Measurements from ENCODE around the gene AFAP1.
A peak's percentile ranks its signal among the peaks of the same experiment; 100 is the strongest.

The AFAP1 gene

DNA sequence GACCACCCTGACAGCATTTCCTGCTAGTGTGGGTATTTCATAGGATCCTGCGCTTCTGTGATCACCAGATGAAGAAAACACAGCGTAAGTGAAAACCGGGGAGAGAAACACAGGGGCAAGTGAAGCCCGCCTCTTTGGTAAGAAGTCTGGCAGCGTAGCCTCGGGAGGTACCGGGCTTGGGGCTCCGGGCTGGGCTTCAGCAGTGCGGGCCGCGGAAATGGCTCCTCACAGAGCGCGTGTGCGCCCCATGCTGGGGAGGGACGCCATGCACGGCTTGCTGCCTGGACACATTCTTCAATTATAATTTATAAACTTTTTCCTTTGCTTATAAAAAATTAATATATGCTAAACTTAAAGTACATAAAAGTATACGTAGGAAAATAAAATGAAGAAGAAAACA is 151.5 kb downstream of the AFAP1 start:
- FAIRE-seq (no peak), DNase-seq (ENCODE audit: insufficient read length) (no peak)
- no peak for TF ChIP-seq POLR2AphosphoS5 (IDR thresholded peaks at IDR 0.05; ENCODE audit: low read depth, low read length)
- no peak for TF ChIP-seq TAF1 (IDR thresholded peaks at IDR 0.05; ENCODE audit: borderline replicate concordance, low read depth, low read length)
- TF ChIP-seq POLR2A (IDR thresholded peaks at IDR 0.05; ENCODE audit: low read depth, low read length), result no peak

DNA sequence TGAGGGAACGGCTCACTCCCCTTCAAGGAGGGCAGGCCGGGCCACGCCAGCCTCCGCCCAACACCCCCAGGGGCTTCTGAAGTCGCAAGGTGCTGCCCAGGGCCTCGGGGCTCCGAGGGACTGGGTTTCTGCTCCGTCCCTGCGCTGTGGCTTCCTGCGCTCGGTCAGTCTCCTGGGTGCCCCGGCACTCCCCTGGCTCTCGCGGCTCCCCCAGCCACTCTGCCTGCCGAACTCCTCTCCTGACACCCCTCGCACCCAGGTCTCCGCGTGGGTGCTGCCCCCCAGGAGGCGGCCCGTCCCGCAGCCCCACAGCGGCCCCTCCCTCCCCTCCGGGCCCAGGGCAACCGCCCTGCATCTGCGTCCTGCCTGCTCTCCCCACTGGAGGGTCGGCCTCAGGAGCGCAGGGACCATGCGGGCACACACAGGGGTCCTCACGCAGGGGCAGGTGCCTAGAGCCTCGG is 151.9 kb downstream of the AFAP1 start:
- FAIRE-seq, result no peak
- no peak for DNase-seq (ENCODE audit: insufficient read length)
- no peak for TF ChIP-seq POLR2AphosphoS5 (IDR thresholded peaks at IDR 0.05; ENCODE audit: low read depth, low read length)
- TF ChIP-seq TAF1 (IDR thresholded peaks at IDR 0.05; ENCODE audit: borderline replicate concordance, low read depth, low read length), result no peak
- no peak for TF ChIP-seq POLR2A (IDR thresholded peaks at IDR 0.05; ENCODE audit: low read depth, low read length)

DNA sequence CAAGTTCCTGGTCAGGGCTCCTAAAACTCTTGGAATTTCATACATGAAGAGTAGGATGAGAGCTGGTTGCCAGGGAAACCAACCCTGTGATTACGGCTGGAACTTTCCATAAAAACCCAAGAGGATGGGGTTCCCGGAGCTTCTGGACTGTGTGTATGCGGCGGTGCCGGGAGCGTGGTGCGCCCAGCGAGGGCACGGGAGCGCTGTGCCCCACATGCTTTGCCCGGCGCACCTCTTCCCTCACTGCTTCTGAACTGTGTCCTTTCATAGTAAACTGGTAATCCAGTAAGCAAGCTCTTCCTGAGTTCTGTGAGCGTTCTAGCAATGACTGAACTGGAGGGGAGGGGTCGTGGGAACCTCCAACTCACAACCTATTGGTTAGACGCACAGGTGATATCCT is 152.6 kb downstream of the AFAP1 start:
- no peak for TF ChIP-seq POLR2A (IDR thresholded peaks at IDR 0.05; ENCODE audit: low read depth, low read length)
- TF ChIP-seq POLR2AphosphoS5 (IDR thresholded peaks at IDR 0.05; ENCODE audit: low read depth, low read length), result no peak
- no peak for TF ChIP-seq TAF1 (IDR thresholded peaks at IDR 0.05; ENCODE audit: borderline replicate concordance, low read depth, low read length)
- FAIRE-seq (no peak), DNase-seq (ENCODE audit: insufficient read length) (no peak)

DNA sequence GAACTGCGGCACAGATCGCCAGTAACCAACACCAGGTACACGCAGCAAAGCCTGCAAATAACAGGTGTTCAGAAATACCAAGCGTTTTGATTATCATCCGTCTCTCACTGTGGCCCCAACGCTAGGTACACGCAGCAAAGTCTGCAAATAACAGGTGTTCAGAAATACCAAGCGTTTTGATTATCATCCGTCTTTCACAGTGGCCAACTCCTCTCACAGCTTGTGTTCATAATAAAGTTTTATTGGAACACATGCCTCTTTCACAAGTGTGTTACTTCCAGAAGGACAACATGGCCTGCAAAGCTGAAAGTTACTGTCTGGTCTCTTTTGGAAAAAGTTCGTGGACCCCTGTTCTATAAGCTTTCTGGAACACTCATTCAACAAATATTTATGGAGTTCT is 153.1 kb downstream of the AFAP1 start:
- no peak for FAIRE-seq
- no peak for DNase-seq (ENCODE audit: insufficient read length)
- TF ChIP-seq TAF1 (IDR thresholded peaks at IDR 0.05; ENCODE audit: borderline replicate concordance, low read depth, low read length) (no peak), POLR2AphosphoS5 (IDR thresholded peaks at IDR 0.05; ENCODE audit: low read depth, low read length) (no peak), POLR2A (IDR thresholded peaks at IDR 0.05; ENCODE audit: low read depth, low read length) (no peak)

DNA sequence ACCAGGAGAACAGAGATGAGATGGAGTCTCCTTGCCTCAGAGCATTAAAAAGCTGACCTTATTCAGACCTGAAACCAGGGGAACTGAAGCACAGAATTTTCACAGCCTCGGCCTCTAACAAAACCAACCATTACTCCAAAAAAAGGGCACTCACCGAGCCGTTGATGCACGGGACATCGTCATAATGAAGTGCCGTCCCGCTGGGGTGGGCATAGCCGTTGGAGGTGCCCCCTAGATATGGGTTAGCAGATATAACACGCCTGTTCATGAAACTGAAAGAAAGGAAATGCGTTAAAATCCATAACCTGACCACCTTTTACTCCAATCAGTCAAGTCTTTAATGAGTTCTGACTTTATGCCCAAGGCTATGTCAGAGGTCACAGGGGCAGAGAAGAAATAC is 153.6 kb downstream of the AFAP1 start:
- DNase-seq (ENCODE audit: insufficient read length), result no peak
- FAIRE-seq, result peak; percentile 67
- no peak for TF ChIP-seq POLR2A (IDR thresholded peaks at IDR 0.05; ENCODE audit: low read depth, low read length)
- TF ChIP-seq POLR2AphosphoS5 (IDR thresholded peaks at IDR 0.05; ENCODE audit: low read depth, low read length), result no peak
- no peak for TF ChIP-seq TAF1 (IDR thresholded peaks at IDR 0.05; ENCODE audit: borderline replicate concordance, low read depth, low read length)

DNA sequence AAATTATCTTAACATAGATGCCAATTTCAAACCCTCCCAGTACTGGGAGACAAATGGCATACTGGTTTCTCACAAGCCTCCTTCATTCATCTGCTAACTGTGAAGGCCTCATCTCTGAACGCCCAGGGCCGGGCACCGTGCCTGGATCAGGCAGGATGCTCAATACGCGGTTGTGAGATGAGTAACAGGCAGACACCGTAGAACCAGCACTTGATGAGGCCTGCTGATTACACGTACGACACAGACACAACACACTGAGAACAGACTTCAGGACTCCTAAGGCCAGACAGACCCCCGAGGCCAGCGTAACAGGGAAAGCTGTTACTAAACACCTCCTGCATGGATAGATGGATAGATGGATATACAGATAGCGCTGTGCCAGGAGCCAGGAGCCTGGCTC is 154.6 kb downstream of the AFAP1 start:
- TF ChIP-seq POLR2A (IDR thresholded peaks at IDR 0.05; ENCODE audit: low read depth, low read length) (no peak), POLR2AphosphoS5 (IDR thresholded peaks at IDR 0.05; ENCODE audit: low read depth, low read length) (no peak), TAF1 (IDR thresholded peaks at IDR 0.05; ENCODE audit: borderline replicate concordance, low read depth, low read length) (no peak)
- FAIRE-seq, result peak; percentile 76
- no peak for DNase-seq (ENCODE audit: insufficient read length)

DNA sequence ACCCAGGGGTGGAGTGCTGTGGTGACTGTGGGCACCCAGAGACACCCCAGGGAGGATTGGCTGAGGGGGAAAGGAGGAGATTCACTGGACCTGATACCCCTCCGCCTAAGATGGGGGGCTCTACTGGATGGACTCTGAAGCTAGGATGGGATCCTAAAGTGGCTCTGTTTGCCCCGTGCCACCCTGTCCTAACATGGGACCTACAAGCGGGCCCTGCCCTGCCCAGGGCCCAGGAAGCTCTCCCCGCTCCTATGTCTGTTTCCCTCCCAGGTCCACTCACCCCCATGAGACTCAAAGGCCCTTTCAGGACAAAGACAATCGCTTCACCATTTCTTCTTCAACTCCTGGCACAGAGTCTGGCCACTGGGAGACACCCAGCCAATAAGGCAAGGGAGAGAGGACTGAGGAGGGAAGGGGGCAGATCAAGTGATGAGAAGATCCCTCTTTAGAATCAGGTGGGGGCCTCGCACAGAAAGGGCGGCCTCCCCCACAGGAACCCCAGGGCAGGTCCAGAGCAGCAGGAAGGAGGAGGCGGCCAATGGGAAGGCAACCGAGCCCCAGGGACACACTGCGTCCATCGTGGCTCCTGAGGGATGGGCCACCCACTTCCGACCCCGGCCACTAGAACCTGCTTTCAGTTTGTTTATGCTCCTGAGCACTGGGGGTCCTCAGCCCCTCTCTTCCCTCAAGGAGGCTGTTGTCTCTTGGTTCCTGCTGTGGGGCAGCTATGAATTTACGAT is 155.4 kb downstream of the AFAP1 start:
- FAIRE-seq, result no peak
- TF ChIP-seq POLR2AphosphoS5 (IDR thresholded peaks at IDR 0.05; ENCODE audit: low read depth, low read length) (no peak), POLR2A (IDR thresholded peaks at IDR 0.05; ENCODE audit: low read depth, low read length) (no peak), TAF1 (IDR thresholded peaks at IDR 0.05; ENCODE audit: borderline replicate concordance, low read depth, low read length) (no peak)
- DNase-seq (ENCODE audit: insufficient read length), result no peak

DNA sequence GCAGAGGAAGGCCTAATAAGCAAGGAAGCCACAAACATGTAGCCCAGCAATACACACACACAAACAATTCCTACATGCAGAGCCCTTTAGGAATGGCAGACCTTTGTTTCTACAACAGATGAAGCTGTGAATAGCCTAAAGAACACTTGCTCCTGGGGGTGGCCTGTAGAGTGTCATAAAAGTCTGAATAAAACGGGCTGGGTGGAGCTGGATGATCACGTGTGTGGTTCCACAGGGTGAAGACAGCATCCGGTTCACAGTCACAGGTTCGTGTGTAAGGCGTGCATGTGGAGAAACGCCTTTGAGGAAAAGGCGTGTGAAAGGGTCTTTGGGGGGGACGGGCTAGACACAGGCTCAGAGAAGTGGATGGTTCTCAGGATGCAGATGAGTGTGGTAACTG is 156.1 kb downstream of the AFAP1 start:
- FAIRE-seq (no peak), DNase-seq (ENCODE audit: insufficient read length) (no peak)
- no peak for TF ChIP-seq TAF1 (IDR thresholded peaks at IDR 0.05; ENCODE audit: borderline replicate concordance, low read depth, low read length)
- TF ChIP-seq POLR2A (IDR thresholded peaks at IDR 0.05; ENCODE audit: low read depth, low read length), result no peak
- no peak for TF ChIP-seq POLR2AphosphoS5 (IDR thresholded peaks at IDR 0.05; ENCODE audit: low read depth, low read length)

DNA sequence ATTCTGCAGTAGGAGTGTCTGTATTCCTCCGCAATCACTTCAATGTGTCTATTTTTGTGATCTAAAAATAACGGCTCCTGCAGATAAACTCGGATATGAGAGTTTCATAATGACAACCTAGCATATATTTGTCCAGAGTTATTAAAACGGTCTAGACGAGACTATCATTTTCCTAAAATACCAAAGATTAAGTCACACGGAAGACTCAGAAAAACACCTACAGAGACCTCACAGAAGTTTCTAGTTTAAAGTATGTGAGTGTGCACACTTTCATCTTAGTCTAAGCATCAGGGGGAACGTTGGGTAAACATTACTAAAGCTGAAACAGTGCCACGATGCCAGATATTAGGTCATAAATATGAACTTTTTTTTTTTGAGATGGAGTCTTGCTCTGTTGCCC is 156.9 kb downstream of the AFAP1 start:
- TF ChIP-seq TAF1 (IDR thresholded peaks at IDR 0.05; ENCODE audit: borderline replicate concordance, low read depth, low read length), result no peak
- no peak for TF ChIP-seq POLR2A (IDR thresholded peaks at IDR 0.05; ENCODE audit: low read depth, low read length)
- TF ChIP-seq POLR2AphosphoS5 (IDR thresholded peaks at IDR 0.05; ENCODE audit: low read depth, low read length), result no peak
- DNase-seq (ENCODE audit: insufficient read length) (no peak), FAIRE-seq (peak; percentile 21)

DNA sequence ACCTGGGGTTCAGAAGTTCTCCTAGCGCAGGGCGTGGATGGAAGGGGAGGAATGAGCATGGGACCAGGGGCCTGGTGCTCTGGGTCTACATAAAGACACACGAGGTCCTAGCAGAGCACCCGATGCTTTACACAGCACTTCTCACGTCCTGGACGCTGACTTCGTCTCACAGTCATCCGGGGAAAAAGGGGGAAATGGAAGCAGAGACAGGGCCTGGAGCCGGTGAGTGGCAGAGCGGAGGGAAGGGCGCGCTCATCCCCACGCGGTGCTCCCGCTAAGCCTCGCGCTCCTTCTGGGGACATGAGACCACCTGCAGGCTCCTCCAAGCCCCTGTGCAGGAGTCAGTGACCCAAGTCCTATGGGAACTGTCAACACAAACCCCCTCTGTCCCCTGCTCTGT is 157.7 kb downstream of the AFAP1 start:
- FAIRE-seq (no peak), DNase-seq (ENCODE audit: insufficient read length) (no peak)
- TF ChIP-seq TAF1 (IDR thresholded peaks at IDR 0.05; ENCODE audit: borderline replicate concordance, low read depth, low read length) (no peak), POLR2A (IDR thresholded peaks at IDR 0.05; ENCODE audit: low read depth, low read length) (no peak), POLR2AphosphoS5 (IDR thresholded peaks at IDR 0.05; ENCODE audit: low read depth, low read length) (no peak)

DNA sequence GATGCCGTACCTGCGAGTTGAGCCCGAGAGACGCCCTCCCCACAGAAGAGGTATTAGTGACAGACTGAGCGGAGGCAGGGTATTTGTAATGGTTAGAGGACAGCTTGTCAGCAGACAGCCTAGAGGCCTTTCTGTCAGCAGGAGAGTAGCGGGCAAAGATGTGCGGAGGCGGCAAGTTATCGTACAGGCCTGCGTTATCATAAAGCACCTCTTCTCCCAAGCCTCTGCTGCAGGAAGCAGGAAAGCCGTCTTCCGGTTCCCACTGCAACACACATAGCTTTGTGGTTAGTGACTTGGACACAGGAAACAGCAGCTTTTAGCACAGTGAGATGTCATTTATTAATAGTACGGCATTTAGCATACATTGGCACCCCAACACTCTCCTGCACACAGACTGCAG is 158.3 kb downstream of the AFAP1 start:
- DNase-seq (ENCODE audit: insufficient read length) (no peak), FAIRE-seq (peak; percentile 9)

DNA sequence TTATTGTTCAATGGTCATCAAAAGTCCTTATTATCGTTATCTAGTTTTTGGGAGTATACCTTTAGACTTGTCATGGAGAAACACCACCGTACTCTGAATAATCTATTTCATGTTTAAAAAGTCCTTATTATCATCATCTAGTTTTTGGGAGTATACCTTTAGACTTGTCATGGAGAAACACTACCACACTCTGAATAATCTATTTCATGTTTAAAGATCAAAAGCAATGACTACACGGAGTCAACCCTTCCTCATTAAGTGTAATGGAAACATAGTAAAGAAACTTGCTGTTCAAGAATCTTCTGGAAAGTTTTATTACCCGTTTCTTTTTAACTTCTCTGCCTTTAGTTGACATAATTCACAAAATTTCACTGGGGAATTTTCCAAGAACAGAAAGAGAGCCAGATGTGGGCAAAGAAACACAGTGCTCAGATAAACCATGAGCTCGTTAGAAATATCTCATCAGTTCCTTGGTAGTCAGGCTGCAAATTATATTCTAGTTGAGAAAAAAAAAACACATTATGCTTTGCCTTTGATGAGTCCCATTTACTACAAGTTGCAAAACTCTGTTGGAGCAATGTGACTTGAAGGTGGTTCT is 158.8 kb downstream of the AFAP1 start:
- TF ChIP-seq TAF1 (IDR thresholded peaks at IDR 0.05; ENCODE audit: borderline replicate concordance, low read depth, low read length), result no peak
- FAIRE-seq (no peak), DNase-seq (ENCODE audit: insufficient read length) (no peak)

More for the DNA sequence above, 158.3 kb downstream of the AFAP1 start:
- TF ChIP-seq POLR2A (IDR thresholded peaks at IDR 0.05; ENCODE audit: low read depth, low read length) (no peak), TAF1 (IDR thresholded peaks at IDR 0.05; ENCODE audit: borderline replicate concordance, low read depth, low read length) (no peak), POLR2AphosphoS5 (IDR thresholded peaks at IDR 0.05; ENCODE audit: low read depth, low read length) (no peak)
